GM18858 (cell line): ENCODE results near the gene GALNT15.

ENCODE experiments used
- ATAC-seq: cut with Tn5 transposase; IDR thresholded peaks from one replicate; pipeline ENCODE4 v1.9.1; 2021; ENCODE audit not compliant: unreplicated experiment

GALNT15 gene

DNA sequence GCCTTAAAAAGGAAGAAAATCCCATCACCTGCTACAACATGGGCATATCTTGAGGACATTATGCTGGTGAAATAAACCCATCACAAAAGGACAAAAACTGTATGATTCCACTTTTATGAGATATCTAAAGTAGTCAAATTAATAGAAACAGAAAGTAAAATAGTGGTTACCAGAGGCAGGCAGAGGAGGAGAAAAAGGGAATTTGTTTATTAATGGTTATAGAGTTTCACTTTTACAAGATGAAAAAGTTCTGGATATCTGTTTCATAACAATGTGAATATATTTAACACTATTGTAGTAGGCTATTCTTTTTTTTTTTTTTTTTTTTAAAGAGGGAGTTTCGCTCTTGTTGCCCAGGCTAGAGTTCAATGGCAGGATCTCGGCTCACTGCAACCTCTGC lies 49.8 kb downstream of the GALNT15 start:
- ATAC-seq, result no peak

DNA sequence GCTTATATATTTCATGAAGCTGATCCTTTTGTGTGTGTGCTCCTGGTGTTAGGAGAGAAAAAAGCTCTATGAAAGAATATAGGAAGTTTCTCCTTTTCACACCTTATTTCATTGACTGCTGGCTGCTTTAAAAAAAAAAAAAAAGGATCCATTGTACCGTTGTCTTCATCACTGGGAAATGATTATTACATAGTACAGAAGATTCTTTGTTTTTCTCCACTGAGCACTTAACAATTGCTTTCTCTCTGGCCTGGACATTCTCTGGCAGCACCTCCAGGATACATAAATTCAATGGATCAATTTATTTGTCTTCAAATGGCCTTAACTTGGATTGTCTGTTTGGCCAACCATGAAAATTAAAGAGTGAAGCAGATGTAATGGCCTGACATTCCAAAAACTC lies 53.1 kb downstream of the GALNT15 start:
- no peak for ATAC-seq

DNA sequence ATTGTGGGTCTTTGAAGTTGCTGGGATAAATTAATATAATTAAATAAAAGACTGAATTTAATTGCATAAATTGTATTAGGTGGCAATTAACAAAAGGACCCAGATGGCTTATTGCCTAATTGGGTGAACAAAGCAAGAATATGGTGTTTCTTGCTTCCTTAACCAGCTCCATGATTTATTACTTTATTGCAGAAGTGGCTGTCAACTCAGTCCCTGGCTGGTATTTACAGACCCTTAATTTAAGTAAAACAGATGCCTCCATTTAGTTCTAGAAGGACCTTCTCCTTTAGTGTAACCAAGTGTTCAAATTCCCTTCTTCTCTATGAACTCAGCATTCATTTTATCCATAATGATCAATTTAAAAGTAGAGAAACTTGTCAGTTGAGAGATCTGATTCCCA lies 55.2 kb downstream of the GALNT15 start:
- ATAC-seq, result no peak

DNA sequence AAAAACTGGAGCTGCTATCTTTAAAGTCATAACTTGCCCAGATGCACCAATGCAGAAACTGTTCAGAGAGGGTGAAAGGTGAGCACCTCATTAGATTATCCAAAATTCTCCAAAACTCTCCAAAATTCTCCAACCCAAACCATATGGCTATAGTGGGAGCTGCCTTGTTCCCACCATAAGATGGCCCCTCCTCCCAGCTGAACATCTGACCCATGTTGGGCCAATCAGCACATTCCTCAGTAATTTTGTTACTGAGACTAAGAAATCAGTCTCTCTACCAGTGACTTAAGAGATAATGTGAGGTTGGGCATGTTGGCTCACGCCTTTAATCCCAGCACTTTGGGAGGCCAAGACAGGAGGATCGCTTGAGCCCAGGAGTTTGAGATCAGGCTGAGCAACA lies 57.5 kb downstream of the GALNT15 start:
- no peak for ATAC-seq

DNA sequence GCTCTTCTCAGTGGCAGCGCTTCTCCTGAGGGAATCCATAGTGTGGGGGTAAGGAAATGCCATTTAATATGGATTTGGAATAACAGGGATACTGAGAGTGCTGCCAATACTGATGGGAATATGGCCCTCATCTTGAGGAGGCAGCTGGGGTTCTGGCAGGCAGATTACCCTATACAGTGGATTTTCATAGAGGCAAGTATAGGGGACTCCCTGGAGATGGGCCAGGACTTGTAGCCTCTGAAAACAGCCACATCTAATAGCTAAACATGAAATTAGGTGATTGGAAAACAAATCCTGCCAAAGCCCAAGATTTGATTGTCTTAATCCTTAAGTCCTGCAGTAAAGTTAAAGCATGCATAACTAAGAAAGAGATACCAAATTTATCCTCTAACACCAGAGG lies 59.3 kb downstream of the GALNT15 start:
- ATAC-seq, result no peak

DNA sequence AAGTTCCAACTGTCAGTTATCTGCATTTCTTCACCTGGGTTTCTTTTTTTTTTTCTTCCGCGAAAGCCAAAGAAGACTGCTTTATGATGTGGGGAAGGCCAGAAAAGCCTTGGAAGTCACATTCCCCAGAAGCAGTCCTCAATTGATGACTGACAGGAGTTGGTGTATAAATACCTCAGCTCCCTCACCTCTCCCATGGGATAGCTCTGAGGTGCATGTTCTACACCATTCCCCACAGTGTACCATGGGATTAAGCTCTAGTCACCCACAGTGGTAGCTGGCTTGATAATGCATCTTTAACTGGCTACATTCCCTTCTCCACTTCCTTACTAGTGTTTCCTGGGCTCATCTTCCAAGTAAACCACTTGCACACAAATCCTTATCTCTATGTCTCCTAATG lies 59.8 kb downstream of the GALNT15 start:
- ATAC-seq, result no peak

DNA sequence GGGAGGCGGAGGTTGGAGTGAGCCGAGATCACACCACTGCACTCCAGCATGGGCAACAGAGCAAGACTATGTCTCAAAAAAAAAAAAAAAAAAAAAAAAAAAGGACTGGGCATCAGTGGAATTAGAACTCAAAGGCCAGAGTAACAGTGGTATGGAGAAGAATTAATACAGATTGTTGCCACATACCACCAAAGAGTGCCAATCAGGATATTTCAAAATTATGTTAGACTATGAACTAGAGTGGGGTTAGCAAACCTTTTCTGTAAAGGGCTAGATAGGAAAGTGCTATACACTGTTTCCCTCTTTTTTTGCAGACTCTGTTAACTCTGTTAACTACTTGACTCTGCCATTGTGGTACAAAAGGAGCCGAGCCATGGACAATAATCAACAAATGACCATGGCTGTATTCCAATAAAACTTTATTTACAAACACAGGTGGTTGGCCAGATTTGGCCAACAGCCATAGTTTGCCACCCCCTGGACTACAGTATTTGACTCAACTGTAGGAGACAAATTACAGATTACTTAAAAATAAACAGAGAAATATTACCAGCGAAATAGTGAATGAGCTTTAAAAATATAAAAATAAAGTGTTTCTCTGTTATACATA lies 61.7 kb downstream of the GALNT15 start:
- ATAC-seq, result no peak

DNA sequence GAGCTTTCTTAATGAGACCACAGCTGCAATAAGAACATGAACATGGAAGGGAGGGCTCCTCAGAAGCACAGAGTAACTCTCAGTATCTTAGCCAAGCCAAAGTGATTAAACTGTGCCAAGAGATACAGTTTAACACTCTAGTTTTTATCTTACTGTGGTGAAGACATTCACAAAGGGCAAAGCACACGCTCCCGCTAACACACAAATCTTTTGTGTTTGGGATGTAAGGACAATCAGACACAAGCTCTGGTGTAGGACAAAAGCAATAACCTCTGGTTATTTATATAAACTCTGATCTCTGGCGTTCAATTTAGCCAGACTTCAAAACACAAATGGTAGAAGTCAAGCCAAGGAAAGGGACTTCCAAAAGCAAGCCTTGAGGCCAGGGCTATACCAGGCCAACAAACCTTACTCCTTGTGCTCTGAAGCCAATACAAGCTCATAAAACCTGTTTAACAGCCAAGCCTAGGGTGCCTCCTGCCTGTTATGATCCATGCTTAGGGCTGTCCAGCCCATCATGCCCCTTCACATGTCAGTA lies 62.4 kb downstream of the GALNT15 start:
- ATAC-seq, result no peak

DNA sequence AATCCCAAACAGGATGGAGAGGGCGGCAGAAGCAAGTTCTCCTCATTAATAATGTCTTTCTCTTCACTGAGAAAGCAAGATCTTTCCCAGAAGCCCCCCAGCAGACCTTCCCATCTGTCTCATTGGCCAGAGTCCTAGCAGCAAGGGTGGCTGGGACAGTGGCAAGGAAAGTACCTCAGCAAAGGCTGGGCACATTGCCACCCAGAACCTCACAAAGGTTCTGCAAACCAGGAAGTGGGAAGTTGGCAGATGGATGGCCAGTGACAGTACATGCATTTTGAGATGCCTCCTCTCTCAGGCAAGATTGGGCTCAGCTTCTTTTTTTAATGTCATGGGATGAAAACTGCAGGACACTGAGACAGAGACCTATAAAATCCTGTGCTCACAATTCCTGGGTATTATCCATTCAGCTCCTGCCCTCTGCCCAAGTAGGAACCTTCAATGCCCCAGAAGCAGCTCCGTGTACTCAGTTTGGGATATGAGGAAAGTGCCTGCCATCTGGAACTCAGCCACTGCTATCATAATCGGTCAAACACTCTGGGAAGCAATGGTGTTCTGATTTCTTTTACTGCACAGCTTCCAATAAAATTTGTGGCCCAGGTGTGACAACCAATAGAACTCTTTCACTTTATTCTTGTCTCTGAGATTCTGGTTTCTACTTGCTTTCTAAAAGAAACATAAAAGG lies 64.7 kb downstream of the GALNT15 start:
- ATAC-seq, result no peak

DNA sequence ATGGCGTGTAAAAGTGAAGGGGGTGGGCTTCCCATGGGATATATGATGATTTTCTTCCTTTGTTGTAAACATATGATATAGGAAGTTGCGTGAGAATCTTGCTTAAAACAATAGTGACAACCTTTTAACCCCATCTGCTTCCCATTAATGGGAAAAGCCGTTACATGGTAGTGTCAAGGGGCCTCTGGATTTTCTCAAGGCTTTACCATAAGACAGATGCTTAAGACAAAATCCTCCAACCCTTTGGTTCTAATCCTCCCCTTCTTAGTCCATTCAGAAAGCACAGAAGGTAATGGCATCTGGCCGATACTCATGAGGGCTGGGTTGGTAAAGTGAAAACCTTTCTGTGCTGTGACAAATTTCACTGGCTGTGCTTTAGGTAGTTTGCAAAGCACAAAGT lies 65.3 kb downstream of the GALNT15 start:
- ATAC-seq, result no peak

DNA sequence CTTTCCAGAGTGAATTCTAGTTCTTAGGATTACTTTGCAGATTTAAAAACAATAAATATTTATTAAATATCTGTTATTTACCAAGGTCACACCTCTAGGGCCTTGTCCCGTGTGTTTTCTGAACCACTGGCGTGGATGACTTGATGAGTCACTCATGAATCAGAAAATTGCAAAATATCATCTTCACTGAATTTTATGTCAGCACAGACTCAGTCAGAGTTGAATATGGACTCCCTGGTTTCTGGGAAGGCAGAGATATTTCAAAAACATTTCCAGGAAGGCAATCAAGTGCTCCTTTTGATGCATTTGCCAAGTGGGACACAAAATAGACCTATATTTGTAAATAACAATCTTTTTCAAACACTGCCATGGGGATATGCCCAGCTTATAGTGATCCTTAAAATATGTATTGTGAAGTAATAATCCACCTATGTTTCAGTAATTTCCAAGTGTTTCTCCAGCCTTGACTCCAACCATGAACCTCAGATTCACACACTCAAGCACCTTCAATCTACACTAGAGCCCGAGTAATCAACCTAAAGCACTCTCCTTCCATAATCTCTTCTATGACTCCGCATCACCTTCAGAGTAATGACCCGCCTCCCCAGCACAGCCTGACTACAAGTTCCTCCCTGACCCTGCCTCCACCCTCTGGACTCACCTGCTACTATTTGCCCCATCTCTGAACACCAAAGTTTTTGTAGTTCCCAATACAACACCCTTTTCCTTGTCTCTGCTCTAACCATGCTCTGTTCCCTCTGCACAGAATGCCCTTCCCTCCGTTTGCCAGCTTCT lies 65.9 kb downstream of the GALNT15 start:
- no peak for ATAC-seq

DNA sequence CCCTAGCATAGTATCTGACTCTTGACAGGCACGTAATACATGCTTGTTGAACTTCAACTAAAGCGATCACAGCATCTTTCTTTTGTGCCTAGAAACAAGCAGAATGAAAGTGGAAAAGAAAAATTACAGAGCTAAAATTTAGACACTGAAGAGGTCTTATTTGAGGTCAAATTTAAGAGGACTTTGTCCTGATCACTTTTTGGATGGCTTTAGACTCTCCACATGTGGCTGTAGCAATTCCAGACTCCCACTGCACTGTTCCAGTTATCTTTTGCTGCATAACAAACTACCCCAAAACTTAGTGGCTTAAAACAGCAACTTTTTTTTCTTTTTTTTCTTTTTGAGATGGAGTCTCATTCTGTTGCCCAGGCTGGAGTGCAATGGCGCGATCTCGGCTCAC lies 66.7 kb downstream of the GALNT15 start:
- ATAC-seq, result no peak

DNA sequence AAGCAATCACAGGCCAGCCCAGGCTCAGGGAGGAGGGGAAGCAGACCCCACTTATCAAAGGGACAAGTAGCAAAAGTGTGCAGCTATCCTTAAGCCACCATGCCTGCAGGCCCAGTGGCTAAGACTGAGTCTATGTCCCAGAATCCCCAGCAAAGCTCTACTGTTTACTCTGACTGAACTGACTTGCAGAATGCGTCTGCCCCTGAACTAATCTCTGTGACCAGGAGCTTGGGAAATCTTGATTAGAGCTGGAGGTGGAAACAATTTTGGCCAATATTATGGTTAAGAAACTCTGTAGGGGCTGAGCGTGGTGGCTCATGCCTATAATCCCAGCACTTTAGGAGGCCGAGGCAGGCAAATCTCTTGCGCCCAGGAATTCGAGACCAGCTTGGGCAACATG lies 67.7 kb downstream of the GALNT15 start:
- no peak for ATAC-seq

DNA sequence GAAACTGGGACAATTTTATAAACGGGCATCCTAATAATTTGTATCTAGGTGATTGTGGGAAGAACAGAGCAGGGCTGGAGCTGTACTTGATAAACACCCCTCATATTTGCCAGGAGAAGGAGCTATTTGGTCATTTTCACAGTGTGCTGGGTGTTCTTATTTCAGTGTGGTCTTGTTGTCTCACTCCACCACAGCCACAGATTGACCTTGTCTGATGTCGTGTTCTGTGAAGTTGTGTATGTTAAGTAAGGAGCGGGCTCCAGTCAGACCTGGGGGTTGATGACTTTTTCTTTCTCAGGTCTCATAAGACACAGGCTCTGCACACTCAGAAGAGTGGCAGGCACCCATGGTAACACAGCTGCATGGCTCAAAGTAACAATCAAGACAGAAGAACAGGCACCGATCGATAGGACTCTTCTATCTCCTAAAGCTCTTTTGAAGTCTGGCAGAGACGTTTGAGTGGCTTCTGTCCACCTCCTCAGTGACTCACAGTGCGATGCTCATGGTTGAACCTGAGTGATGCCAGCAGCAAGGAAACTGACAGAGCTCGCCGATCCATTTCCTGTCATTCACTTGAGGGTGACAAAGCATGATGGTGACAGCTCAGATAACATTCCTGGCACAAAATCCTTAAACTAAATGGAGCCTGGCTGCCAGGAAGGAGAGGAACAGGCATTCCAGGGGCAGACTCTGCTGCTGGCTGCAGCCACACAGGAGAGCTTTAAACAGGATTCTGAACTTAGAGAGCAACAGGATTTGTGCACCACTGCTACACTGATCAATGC lies 69.4 kb downstream of the GALNT15 start:
- no peak for ATAC-seq

DNA sequence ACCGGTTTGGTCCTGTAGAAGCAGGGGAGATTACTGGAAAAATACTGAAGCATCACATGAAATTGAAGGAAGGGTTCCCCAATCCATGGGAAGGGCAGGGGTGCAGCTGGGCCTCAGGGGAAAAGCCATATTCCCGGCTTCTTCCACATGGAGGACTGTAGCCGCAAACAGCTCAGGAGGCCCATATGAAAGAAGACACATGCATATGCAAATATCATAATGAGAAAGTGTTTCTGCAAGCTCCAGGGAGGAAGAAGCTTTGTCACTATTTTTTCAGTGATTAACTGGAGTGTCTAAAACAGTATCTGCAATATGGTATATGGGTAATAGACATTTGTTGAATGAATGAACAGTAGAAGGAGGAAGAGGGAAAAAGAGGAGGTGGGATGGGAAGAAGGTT lies 71.1 kb downstream of the GALNT15 start:
- no peak for ATAC-seq

DNA sequence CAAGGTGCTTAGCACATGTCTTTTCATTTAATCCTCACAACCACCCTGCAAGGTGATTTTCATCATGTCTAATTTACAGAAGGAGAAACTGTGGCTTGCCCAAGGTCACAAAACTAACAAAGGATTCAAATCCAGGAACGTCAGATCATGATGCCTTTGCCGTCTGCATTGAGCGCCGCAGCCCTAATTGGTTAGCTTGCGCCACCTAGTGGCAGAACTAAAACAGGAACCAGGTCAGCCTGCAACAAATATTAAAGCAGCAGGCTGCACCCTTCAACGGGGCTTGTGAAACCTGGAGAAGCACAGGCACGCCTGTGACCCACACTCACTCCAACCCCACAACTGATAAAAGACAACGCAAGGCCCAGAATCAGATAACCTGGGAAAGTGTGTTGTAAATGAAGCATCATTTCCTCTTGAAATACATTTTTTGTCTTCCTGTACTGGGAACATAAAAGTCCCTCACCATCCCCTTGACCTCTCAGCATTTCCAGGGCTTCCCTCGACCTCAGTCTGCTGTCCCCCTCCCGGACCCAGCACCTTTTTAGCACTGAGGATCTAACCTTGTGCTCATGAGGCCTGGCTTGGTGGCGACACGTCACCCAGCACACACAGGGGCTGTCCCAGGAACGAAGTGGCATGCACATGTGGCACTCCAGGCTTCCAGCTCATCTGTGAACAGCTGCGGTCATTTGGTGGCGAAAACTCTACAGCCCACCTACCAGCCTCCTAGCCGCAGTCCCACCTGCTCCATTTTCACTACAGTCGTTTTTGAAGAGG lies 73.0 kb downstream of the GALNT15 start:
- ATAC-seq, result peak; percentile 86

DNA sequence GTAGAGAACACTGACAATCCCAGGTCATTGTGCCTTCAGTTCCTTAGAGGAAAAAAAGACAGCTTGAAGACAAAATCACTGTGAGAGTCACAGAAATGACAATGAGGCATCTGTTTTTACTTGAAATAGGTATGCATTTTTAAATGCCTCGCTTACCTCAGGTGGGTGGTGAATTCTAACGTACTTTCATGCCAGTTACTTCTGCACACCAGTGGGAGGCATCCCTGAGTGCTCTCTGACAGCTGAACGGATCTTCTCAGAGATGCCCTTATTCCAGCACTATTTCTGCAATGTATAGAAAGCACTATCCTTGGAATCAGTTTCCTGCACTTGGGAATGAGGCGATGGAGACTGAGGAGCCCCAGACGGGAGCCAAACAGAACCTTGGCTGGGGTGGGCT lies 74.1 kb downstream of the GALNT15 start:
- ATAC-seq, result no peak

DNA sequence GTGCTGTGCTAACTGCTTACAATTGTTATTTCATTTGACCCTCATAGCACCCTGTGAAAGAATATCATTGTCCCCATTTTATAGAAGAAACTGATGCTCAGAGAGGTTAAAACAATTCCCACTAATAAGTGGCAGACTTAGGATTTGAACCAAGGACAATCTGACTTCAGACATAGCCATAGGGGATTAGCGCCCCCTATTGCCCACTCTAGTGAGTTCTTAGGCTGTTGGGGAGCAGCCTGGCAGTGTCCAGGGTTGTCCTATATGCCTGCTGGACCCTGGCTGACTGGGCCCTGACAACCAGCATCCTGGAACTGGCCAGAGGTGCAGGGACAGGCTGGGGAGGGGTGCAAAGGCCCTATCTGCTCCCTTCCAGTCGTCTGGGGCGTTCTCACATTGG lies 74.9 kb downstream of the GALNT15 start:
- no peak for ATAC-seq

DNA sequence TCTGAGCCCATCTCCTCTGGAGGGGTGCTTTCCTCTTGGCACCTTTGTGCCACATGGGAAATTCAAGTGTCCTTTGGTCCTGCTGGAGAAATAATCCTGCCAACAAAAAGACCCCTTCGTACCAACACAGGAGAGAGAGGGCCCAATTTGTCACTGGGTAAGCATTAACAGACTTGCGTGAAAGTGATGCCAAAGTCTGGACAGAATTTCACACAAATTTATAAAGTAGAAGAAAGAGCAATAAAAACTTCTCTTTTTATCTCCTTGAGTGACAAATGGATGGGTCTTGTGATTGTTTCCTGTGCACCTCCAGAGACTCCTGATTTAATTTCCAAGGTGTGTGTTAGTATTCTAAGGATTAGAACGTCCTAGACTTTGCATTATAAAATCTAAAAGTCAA lies 75.4 kb downstream of the GALNT15 start:
- no peak for ATAC-seq

DNA sequence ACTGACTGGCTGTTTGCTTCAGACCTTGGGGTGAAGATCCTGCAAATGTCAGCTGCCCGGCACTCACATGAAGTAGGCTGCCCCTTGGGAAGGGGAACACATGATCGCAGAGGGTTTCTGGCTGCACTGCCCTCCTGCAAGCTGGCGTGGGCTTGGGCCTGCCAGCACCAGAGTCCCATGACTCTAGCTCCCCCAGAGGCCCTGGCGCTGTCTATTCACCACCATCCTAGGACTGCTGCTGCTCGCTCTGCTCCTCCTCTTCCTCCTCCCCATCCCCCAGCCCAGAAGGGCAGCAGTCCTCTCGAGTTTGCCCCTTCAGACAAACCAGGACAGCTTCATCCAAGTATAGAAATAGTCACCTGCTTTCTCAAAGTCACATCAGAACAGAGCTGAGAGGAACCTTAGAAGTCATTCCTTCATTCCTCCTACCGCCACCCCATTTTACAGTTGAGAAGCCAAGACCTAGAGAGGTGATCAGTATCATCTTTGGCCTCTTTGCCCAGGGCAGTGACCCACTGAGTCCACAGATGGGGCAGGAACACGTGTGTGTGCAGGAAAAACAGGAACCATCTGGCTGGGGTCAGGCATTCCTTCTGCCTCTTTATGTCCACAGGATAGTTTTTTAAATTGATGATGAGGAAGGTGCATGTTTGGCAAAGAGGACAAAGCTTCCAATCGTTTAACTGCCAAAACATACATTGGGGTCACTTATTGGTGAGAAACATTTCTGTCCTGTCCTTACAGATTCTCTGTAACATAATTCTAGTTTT lies 77.0 kb downstream of the GALNT15 start:
- no peak for ATAC-seq
